ENCODE data around the gene CCDC85C.

- TF ChIP-seq, protein P1, sequence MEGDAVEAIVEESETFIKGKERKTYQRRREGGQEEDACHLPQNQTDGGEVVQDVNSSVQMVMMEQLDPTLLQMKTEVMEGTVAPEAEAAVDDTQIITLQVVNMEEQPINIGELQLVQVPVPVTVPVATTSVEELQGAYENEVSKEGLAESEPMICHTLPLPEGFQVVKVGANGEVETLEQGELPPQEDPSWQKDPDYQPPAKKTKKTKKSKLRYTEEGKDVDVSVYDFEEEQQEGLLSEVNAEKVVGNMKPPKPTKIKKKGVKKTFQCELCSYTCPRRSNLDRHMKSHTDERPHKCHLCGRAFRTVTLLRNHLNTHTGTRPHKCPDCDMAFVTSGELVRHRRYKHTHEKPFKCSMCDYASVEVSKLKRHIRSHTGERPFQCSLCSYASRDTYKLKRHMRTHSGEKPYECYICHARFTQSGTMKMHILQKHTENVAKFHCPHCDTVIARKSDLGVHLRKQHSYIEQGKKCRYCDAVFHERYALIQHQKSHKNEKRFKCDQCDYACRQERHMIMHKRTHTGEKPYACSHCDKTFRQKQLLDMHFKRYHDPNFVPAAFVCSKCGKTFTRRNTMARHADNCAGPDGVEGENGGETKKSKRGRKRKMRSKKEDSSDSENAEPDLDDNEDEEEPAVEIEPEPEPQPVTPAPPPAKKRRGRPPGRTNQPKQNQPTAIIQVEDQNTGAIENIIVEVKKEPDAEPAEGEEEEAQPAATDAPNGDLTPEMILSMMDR (IDR thresholded peaks at IDR 0.05 in 8 of 11, conservative IDR thresholded peaks at IDR 0.05 in 3 of 11), result no peak
- TF ChIP-seq POLR2A (IDR thresholded peaks at IDR 0.05), result no peak
Observed at GRCh38 chr14:99586054-99586760, 17.8 kb downstream of the CCDC85C start.

All from spleen (tissue), 7 donors.